Measurements from ENCODE around the gene PSMG3. TPM values are rescaled to one million over a fixed set of nuclear protein-coding genes. Genes with fewer than 3 reads are reported as not detected.
A peak's percentile ranks its signal among the peaks of the same experiment; 100 is the strongest.

PSMG3 gene
- total RNA-seq, 4 donors from 2014 or later: 25.4 to 46.4 (median 32.2) TPM

- peaks cover 38% of the 10 kb centered on the region in 2 donors for H3K4me1 ChIP-seq
- intact Hi-C loops (cut with DNase I; ENCODE audit: low total_unique reads) (loop anchor here (1.0 to 10.0 kb wide), 3 partner anchors 18 to 486 kb away; partner anchors contain the start of genes GPR146 and INTS1), in situ Hi-C loops (cut with MboI; ENCODE audit: low sequenced_read_pairs in 4 of 4) (no loop called here)
- H3K27ac ChIP-seq: peak overlapping the region; percentile 98 to 100 (median 99)
- no peaks in the 10 kb centered on the region for H3K36me3 ChIP-seq
- H3K27me3 ChIP-seq: no peaks in the 10 kb centered on the region
- DNase-seq: no peak
- peak; percentile 0 to 1 for ATAC-seq
- no peaks in the 10 kb centered on the region for H3K9me3 ChIP-seq
- H3K4me3 ChIP-seq: peak overlapping the region; percentile 65 to 78 (median 70)
- TF ChIP-seq CTCF (IDR thresholded peaks at IDR 0.05 in 4 of 5, conservative IDR thresholded peaks at IDR 0.05 in 1 of 5) (no peak), POLR2A (IDR thresholded peaks at IDR 0.05) (no peak)
Observed at GRCh38 chr7:1530946-1531262, 38.9 kb downstream of the PSMG3 start.

GRCh38 chr7:1529383-1530116 lies 40.3 kb downstream of the PSMG3 start:
- DNase-seq (peak in 1 of 2 donors; percentile 18), ATAC-seq (no peak)
- intact Hi-C loops (cut with DNase I; ENCODE audit: low total_unique reads): loop anchor here (1.0 to 10.0 kb wide), 3 partner anchors 16 to 485 kb away; partner anchors contain the start of genes GPR146 and INTS1
- H3K27me3 ChIP-seq: no peaks in the 10 kb centered on the region
- H3K9me3 ChIP-seq: no peaks in the 10 kb centered on the region
- no peak for TF ChIP-seq CTCF (IDR thresholded peaks at IDR 0.05 in 4 of 5, conservative IDR thresholded peaks at IDR 0.05 in 1 of 5)
- no peak for TF ChIP-seq POLR2A (IDR thresholded peaks at IDR 0.05)
- H3K36me3 ChIP-seq: no peaks in the 10 kb centered on the region
- H3K4me3 ChIP-seq: no peak overlapping the region
- H3K4me1 ChIP-seq: peaks cover 27 to 28% of the 10 kb centered on the region in 2 donors
- H3K27ac ChIP-seq: peak overlapping the region in 3 of 4 donors; percentile 99 to 100 (median 99)
- in situ Hi-C loops (cut with MboI; ENCODE audit: low sequenced_read_pairs in 4 of 4): no loop called here

- in situ Hi-C loops (cut with MboI; ENCODE audit: low sequenced_read_pairs in 4 of 4) (no loop called here), intact Hi-C loops (cut with DNase I; ENCODE audit: low total_unique reads) (no loop called here)
- Histone ChIP-seq H3K27me3 (no peaks in the 10 kb centered on the region), H3K27ac (no peak overlapping the region), H3K4me3 (no peak overlapping the region), H3K4me1 (no peaks in the 10 kb centered on the region), H3K9me3 (no peaks in the 10 kb centered on the region), H3K36me3 (no peaks in the 10 kb centered on the region)
- no peak for TF ChIP-seq POLR2A (IDR thresholded peaks at IDR 0.05)
- DNase-seq (no peak), ATAC-seq (no peak)
Observed at GRCh38 chr7:1526271-1526754, 43.5 kb downstream of the PSMG3 start.

- H3K4me3 ChIP-seq: no peak overlapping the region
- no peak for TF ChIP-seq POLR2A (IDR thresholded peaks at IDR 0.05)
- TF ChIP-seq CTCF (IDR thresholded peaks at IDR 0.05 in 4 of 5, conservative IDR thresholded peaks at IDR 0.05 in 1 of 5): no peak
- no peak for ATAC-seq
- no peaks in the 10 kb centered on the region for H3K36me3 ChIP-seq
- no peaks in the 10 kb centered on the region for H3K4me1 ChIP-seq
- H3K27ac ChIP-seq: no peak overlapping the region
- intact Hi-C loops (cut with DNase I; ENCODE audit: low total_unique reads) (no loop called here), in situ Hi-C loops (cut with MboI; ENCODE audit: low sequenced_read_pairs in 4 of 4) (no loop called here)
- no peak for DNase-seq
- no peaks in the 10 kb centered on the region for H3K27me3 ChIP-seq
- H3K9me3 ChIP-seq: no peaks in the 10 kb centered on the region
Observed at GRCh38 chr7:1525409-1525808, 44.4 kb downstream of the PSMG3 start.

- H3K4me3 ChIP-seq: no peak overlapping the region
- no peaks in the 10 kb centered on the region for H3K9me3 ChIP-seq
- H3K27ac ChIP-seq: no peak overlapping the region
- no peaks in the 10 kb centered on the region for H3K4me1 ChIP-seq
- intact Hi-C loops (cut with DNase I; ENCODE audit: low total_unique reads): no loop called here
- TF ChIP-seq POLR2A (IDR thresholded peaks at IDR 0.05): no peak
- TF ChIP-seq CTCF (IDR thresholded peaks at IDR 0.05 in 4 of 5, conservative IDR thresholded peaks at IDR 0.05 in 1 of 5): no peak
- DNase-seq: no peak
- in situ Hi-C loops (cut with MboI; ENCODE audit: low sequenced_read_pairs in 4 of 4): no loop called here
- H3K27me3 ChIP-seq: no peaks in the 10 kb centered on the region
- H3K36me3 ChIP-seq: no peaks in the 10 kb centered on the region
- ATAC-seq: no peak
Observed at GRCh38 chr7:1523844-1524243, 46.0 kb downstream of the PSMG3 start.

Data from gastrocnemius medialis (tissue), 4 donors.